Inferior parietal cortex (tissue), 1 donor: ENCODE results near the gene SNRPD3.

Experiments used
- DNase-seq: peaks from one replicate; pipeline ENCODE4 v3.0.0-alpha.2; 2016; ENCODE audit errors: extremely low spot score

Gene SNRPD3

DNA sequence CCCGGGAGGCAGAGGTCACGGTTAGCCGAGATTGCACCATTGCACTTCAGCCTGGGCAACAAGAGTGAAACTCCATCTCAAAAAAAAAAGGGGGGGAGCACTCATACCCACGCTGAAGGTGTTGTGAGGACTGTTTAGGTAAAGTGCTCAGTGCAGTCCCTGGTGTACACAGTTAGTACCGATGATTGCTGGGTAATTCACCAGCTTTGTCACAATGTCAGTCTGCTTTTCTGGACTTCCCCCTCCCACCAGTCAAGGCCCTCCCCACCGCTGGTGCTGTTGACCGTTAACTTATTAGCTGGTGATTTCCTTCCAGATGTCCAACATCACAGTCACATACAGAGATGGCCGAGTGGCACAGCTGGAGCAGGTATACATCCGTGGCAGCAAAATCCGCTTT is 11.9 kb downstream of the SNRPD3 start:
- no peak for DNase-seq

GRCh38 chr22:24571266-24571665 is 15.5 kb downstream of the SNRPD3 start:
- no peak for DNase-seq

DNA sequence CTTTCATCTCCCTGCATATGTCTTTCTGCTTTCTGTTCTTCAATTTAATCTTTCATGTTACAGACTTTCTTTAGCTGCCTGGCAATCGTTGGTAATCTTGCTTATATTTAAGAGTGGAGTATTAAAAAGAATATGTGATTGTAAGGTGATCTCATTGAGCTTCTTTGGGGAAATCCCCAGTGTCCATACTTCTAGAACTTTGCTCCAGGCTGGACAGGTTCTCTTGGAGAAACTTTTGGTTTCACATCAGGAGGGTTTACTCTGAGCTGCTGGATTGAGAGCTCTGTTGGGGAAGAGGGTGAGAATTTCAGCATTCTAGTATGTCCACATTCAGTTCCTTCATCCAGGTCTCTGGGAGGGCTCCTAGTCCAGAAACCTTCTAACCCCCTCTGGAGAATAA is 21.0 kb downstream of the SNRPD3 start:
- no peak for DNase-seq

DNA sequence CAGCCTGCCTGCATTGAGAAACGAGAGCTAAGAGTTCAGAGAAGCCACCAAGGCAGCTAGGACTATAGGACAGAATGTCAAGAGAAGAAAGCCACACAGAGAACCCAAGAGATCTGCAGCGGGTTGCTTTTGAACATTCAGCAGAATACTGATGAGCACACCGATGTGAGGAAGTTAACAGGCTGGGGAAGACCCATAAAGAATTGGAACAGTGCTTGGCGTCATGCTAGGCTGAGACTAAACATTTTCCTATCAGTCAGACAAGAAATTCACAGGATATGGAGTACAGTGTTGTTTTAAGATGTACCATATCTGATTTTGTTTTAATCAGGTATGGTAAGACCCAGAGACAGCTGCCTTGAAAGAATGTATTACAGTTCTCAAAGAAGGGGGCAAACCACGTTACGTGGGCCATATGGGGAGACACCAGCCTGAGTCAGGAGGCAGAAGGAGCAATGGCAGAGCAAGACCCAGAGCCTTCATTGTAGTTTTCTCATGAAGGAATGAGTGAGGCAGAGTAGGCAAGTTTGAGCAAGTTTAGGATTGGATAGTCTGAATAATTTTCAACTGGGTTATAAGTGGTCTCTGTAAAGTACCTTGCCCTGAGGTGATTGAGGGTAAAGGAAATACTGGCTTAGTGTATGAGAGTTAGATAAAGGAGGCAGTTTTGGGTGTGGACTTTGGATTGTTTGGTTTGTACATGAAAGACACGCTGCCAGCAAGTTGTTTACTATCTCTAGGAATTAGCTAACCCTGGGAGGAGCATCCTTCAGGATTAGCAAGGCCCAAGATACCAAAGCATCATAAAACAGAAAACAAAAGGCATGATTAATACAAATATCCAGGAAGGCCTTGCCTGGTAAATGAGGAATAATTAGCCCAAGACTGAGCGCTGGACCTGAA is 22.8 kb downstream of the SNRPD3 start:
- no peak for DNase-seq

- DNase-seq, result no peak
These were observed 23.4 kb downstream of the SNRPD3 start for GRCh38 chr22:24579258-24579601.

GRCh38 chr22:24580276-24580675 is 24.5 kb downstream of the SNRPD3 start:
- DNase-seq, result no peak

- no peak for DNase-seq
These were observed 26.4 kb downstream of the SNRPD3 start for GRCh38 chr22:24582056-24582814.

GRCh38 chr22:24583221-24584165 is 27.7 kb downstream of the SNRPD3 start:
- no peak for DNase-seq

GRCh38 chr22:24584166-24584790 is 28.5 kb downstream of the SNRPD3 start:
- no peak for DNase-seq

DNA sequence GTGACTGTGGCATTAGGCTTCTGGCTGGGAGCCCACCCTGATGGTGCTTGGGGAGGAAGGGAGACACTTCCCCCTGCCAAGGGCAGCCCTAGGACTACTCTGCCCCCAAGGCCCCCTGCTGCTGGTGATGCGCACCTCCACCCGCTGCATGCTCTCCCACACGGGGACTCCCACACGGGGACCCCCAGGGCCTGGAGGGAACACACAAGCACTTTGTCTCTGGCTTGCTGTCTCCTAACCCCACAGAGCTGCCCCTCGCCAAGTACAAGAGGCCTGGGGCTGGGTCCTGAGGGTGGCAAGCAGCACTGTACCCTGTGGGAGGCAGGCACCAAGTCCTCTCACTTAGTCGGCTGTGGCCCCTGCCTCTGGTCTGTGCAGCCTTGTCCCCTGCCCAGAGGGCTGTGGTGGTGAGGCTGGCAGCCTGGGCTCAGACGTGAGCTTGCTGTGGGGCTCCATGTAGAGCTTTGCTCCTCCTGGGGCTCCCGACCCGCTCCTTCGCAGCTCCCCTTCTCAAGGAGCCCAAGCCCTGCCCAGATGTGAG is 29.1 kb downstream of the SNRPD3 start:
- no peak for DNase-seq

DNA sequence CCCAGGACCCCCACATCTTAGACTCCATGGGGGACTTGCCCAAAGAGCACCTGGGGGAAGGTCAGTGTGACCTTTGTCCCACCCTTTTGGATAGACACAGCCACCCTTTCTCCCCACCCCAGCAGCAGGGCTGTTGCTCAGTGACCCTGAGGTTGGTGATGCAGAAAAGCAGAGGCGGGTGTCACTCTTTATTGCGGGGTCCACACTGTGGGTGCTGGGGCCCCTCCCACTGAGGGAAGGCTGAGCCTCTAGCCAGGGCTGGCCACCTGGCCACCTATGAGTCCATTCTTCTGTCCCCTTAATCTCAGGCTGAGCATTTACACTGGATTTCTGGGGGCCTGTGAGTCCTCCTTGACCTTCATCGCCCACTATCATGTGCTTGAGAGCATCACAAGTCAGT is 29.7 kb downstream of the SNRPD3 start:
- DNase-seq, result no peak

- DNase-seq, result no peak
These were observed 30.2 kb downstream of the SNRPD3 start for GRCh38 chr22:24585927-24586546.

DNA sequence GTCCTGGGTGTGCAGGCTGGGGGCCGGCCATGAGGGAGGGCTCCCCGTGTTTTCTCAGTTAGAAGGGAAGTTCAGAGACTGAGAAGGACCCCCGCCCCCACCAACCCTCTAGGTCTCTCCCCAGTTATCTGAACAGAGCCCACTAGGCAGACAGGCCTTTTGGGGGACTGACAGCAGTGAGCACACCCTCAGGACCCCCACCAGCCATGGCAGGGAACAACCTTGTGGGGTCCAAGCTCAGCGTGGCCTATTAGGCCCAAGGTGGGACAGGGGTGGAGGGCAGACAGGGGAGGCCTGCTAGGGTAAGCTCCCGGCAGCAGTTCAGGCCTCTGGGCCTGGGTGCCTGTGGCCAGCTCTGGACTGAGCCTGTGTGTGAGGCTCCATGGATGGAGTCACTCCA is 31.5 kb downstream of the SNRPD3 start:
- DNase-seq, result no peak

DNA sequence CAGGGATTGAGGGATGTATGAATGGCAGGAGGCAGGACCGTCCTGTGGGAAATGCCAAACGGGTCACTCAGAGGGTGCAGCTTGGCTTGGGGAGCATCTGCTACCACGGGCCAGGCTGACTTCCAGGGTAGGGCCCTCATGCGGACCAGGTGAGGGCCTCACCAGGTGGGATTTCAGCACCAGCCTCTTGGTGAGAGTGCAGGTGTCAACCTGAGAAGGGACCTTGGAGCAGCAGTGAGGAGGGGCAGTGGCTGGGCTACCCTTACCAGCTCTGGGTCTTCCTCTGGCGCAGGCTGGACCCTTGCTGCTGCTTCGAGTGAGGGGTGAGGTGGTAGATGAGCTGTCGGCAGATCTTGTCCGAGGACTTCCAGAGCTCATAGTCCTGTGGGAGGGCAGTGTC is 32.1 kb downstream of the SNRPD3 start:
- no peak for DNase-seq

- DNase-seq, result peak; percentile 79
These were observed 32.6 kb downstream of the SNRPD3 start for GRCh38 chr22:24588381-24588756.

- DNase-seq, result peak; percentile 11
These were observed 33.1 kb downstream of the SNRPD3 start for GRCh38 chr22:24588757-24589481.

DNA sequence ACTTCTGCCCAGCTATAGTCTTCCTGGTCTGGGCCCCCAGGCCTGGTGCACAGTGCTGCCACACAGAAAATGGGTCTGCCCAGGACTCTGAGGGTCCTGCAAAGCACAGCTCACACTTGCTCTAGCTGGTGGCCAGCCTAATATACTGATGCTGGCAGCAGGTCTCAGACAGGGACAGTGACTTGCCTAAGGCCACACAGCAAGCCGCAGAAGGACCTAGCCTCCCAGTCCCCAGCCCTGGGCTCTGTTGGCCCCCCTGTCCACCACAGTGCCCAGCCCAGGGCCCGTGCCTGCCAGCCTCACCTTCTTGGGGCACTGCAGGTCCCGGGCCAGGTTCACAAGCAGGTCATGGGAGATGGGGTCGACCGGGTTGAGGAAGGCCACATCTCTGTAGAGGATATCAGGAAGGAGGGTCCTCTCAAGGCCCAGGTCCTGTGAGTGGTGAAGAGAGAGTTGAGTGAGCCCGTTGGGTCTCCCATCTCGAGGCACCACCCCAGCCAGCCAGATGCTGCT is 33.8 kb downstream of the SNRPD3 start:
- no peak for DNase-seq

GRCh38 chr22:24590596-24591173 is 34.9 kb downstream of the SNRPD3 start:
- no peak for DNase-seq

DNA sequence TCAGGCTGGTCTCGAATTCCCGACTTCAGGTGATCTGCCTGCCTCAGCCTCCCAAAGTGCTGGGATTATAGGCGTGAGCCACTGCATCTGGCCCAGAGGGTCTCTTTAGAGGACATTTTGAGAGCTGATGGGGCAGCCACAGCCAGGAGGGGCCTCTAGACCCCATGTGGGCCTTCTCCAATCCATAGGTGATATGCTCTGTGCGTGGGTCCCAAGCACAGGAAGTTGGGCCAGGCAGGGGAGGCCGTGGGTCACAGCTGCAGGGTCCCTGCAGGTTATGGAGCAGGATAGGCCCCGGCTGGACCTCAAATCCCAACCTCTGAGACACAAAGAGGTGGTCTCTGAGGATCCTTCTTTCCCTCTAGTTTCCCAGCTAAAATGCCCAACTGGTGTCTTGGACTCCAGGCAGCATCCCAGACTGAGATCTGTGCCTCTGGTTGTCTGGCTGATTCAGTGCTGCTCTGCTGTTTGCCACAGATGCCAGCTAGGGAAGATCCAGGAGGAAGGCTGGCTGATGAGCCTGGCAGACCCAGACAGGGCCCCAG is 35.6 kb downstream of the SNRPD3 start:
- no peak for DNase-seq
